ENCODE measurements around the gene LAPTM4A.

DNA sequence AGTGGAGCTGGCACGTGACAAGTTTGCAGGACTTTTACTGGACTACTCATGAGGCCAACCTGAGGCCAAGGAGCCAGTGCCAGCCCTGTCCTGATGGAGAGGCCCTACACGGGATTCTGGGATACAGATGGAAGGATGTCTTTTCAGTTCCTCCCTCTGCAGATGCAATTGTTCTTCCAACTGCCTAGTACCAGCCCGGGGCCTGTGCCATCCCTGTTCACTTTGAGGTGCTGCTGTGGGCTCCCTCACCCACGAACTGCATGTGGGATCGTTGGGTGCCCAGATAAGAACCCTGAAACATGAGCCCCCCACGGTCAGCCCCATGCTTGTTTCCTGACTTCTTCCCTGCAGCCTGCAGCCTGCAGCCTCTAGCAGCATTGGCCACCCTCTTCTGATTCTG, 25.3 kb upstream of the LAPTM4A start:
- TF ChIP-seq, protein P1, sequence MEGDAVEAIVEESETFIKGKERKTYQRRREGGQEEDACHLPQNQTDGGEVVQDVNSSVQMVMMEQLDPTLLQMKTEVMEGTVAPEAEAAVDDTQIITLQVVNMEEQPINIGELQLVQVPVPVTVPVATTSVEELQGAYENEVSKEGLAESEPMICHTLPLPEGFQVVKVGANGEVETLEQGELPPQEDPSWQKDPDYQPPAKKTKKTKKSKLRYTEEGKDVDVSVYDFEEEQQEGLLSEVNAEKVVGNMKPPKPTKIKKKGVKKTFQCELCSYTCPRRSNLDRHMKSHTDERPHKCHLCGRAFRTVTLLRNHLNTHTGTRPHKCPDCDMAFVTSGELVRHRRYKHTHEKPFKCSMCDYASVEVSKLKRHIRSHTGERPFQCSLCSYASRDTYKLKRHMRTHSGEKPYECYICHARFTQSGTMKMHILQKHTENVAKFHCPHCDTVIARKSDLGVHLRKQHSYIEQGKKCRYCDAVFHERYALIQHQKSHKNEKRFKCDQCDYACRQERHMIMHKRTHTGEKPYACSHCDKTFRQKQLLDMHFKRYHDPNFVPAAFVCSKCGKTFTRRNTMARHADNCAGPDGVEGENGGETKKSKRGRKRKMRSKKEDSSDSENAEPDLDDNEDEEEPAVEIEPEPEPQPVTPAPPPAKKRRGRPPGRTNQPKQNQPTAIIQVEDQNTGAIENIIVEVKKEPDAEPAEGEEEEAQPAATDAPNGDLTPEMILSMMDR (IDR thresholded peaks at IDR 0.05; ENCODE audit: low read depth, low read length), result no peak
- no peak for TF ChIP-seq POLR2A (IDR thresholded peaks at IDR 0.05; ENCODE audit: extremely low read depth, insufficient read length)
- TF ChIP-seq, protein P2, sequence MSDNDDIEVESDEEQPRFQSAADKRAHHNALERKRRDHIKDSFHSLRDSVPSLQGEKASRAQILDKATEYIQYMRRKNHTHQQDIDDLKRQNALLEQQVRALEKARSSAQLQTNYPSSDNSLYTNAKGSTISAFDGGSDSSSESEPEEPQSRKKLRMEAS (IDR thresholded peaks at IDR 0.05; ENCODE audit: low read depth, low read length), result no peak
- TF ChIP-seq MYC (IDR thresholded peaks at IDR 0.05; ENCODE audit: low read depth, low read length), result no peak

Data from NB4 (cell line).